Cardiac fibroblast (primary cell): ENCODE data around the gene CARTPT.

Experiments used
- DNase-seq, 2 donors: peaks; one replicate each; pipeline versions ENCODE4 v3.0.0 to v3.0.0-alpha.2; 2010; ENCODE audit warnings: low read depth in 2 of 2
- H3K4me3 ChIP-seq, 2 donors: replicated peaks in 1 of 2; 1 replicate in 1 of 2; 2 replicates in 1 of 2; pipeline ENCODE4 v1.5.1; 2011; ENCODE audit warnings: low read depth in 2 of 2, low read length in 2 of 2, mild to moderate bottlenecking in 2 of 2, moderate library complexity in 1 of 2
- CTCF ChIP-seq: IDR thresholded peaks from one replicate; pipeline ENCODE4 v1.5.1; 2011; ENCODE audit warnings: low read depth, mild to moderate bottlenecking, low read length, inconsistent platforms

CARTPT gene

GRCh38 chr5:71757590-71758543 lies 38.8 kb downstream of the CARTPT start:
- peak; percentile 81 to 84 for DNase-seq
- H3K4me3 ChIP-seq, result no peak overlapping the region
- peak; percentile 90 for TF ChIP-seq CTCF

- DNase-seq, result no peak
- H3K4me3 ChIP-seq, result no peak overlapping the region
- no peak for TF ChIP-seq CTCF
Measured at GRCh38 chr5:71762826-71763225, 43.8 kb downstream of the CARTPT start.

GRCh38 chr5:71767661-71768060 lies 48.6 kb downstream of the CARTPT start:
- TF ChIP-seq CTCF, result no peak
- H3K4me3 ChIP-seq, result no peak overlapping the region
- DNase-seq, result peak in 1 of 2 donors; percentile 31

DNA sequence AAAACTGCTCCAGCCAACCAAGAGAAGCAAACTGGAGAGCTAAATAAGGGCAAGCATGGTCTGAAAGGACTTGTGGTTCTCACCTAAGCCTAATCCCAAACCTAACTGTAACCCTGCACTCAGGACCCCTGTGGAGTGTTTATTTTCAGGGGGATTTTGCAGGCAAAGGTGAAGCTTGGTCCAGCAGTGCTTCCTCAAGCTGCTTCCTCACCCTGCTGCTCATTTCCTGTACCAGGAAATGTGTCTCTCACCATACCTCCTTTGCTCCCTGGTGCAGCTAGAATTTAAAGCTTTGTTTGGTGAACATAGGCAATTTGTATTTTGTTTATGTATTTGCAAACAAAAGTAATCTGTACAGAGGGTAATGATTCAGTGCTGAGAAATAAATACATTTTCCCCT lies 50.2 kb downstream of the CARTPT start:
- H3K4me3 ChIP-seq, result no peak overlapping the region
- DNase-seq, result no peak
- TF ChIP-seq CTCF, result no peak

DNA sequence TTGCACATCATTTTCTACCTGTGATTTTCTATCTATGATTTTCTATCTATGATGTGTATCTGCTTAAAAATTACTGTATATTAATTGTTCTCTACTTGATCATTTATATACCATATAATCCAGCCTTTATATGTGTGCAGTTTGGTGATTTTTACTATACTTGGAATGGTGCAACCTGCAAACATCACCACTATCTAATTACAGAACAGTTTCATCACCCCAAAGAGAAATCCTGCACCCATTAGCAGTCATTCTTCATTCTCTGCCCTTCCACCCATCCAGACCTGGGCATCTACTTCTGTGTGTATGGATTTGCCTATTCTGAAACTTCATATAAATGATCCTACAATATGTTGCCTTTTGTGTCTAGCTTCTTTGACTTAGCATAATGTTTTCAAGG lies 51.3 kb downstream of the CARTPT start:
- H3K4me3 ChIP-seq, result no peak overlapping the region
- DNase-seq, result no peak
- TF ChIP-seq CTCF, result no peak
